Peyer's patch (tissue), 4 donors: ENCODE results near the gene CACNA2D2. TPM values are rescaled to one million over a fixed set of nuclear protein-coding genes. Genes with fewer than 3 reads are reported as not detected.

Experiments used
- DNase-seq, 3 donors: peaks; one replicate each; pipeline ENCODE4 v3.0.0-alpha.2; 2017 to 2019
- H3K27ac ChIP-seq, 4 donors: fragments of 200-600 bp; sonication (generic); one replicate each; pipeline ENCODE4 v1.5.1; 2016 to 2019
- H3K27me3 ChIP-seq, 2 donors: fragments of 200-600 bp; sonication (generic); one replicate each; pipeline ENCODE4 v1.5.1; 2019
- H3K36me3 ChIP-seq, 3 donors: fragments of 200-600 bp; sonication (generic); one replicate each; pipeline ENCODE4 v1.5.1; 2016 to 2019
- H3K4me1 ChIP-seq, 4 donors: fragments of 200-600 bp; sonication (generic); one replicate each; pipeline ENCODE4 v1.5.1; 2016 to 2019
- H3K4me3 ChIP-seq, 4 donors: fragments of 200-600 bp; sonication (generic); 1 replicate in 3 of 4; 2 replicates in 1 of 4; pipeline ENCODE4 v1.5.1; 2016 to 2019; ENCODE audit warnings: mild to moderate bottlenecking in 1 of 4
- H3K9me3 ChIP-seq, 4 donors: fragments of 200-600 bp; sonication (generic); one replicate each; pipeline ENCODE4 v1.5.1; 2016 to 2019; ENCODE audit warnings: mild to moderate bottlenecking in 1 of 4
- POLR2A ChIP-seq, 2 donors: fragments of 450-650 bp; IDR thresholded peaks; one replicate each; pipeline ENCODE4 v1.5.1; 2017; ENCODE audit warnings: antibody characterized with exemption in 2 of 2, mild to moderate bottlenecking in 2 of 2, moderate library complexity in 2 of 2
- small RNA-seq, 2 donors: library from RNA; depleted of rRNA; stranded (forward); fragments of <200 nt; gene quantifications; one replicate each; pipeline ENCODE3, GENCODE V24; 2016
- total RNA-seq, 4 donors: library from RNA; depleted of rRNA; stranded (reverse); fragments of >200 nt; gene quantifications; one replicate each; pipeline ENCODE4 v1.1.0, GENCODE V29; 2016
- TF ChIP-seq, protein P1 (sequence below), 6 experiments: fragments of 450-650 bp in 4 of 6; fragments of 200-600 bp in 2 of 6; sonication (generic) in 1 of 6; IDR thresholded peaks; one replicate each; pipeline ENCODE4 v1.5.1; 2017 to 2019; ENCODE audit warnings: antibody characterized with exemption in 6 of 6, mild to moderate bottlenecking in 3 of 6, moderate library complexity in 1 of 6

CACNA2D2 gene
- total RNA-seq, 4 donors from 2014 or later = 0.88 to 5.8 (median 1.2) TPM

DNA sequence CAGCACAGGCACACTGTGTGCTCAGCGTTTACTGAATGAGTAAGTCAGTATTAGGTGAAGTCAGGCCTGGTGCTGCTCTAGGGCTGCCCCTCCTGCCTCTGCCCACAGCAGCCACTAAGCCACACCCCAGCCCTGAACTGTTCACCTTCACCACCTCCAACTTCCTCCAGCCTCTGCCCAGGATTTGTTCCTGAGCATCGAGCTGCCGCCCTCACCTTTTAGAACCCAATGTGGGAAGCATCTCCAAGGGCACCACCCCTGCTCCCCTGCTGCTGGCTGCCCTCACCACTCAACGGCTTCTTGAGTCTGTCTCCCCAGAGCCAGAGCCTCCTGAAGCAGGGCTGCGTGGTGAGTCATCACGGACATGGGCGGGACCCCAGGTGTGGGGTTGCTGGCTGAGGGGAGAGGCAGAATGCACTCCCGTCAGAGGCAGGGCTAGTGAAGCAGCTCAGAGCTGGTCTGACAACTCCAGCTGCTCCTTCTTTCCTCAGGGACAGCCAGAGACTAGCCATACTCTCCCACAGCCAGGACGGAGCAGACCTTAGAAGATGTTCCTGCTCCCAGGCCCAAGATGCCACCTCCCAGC lies 186.7 kb downstream of the CACNA2D2 start:
- H3K4me3 ChIP-seq = peak overlapping the region in 1 of 4 donors; percentile 14
- H3K36me3 ChIP-seq = peaks cover 0 to 11% (median 0%) of the 10 kb centered on the region in 3 donors
- peak overlapping the region; percentile 52 to 93 (median 74) for H3K27ac ChIP-seq
- TF ChIP-seq POLR2A (IDR thresholded peaks at IDR 0.05) = peak; percentile 52 to 66
- TF ChIP-seq, protein P1, sequence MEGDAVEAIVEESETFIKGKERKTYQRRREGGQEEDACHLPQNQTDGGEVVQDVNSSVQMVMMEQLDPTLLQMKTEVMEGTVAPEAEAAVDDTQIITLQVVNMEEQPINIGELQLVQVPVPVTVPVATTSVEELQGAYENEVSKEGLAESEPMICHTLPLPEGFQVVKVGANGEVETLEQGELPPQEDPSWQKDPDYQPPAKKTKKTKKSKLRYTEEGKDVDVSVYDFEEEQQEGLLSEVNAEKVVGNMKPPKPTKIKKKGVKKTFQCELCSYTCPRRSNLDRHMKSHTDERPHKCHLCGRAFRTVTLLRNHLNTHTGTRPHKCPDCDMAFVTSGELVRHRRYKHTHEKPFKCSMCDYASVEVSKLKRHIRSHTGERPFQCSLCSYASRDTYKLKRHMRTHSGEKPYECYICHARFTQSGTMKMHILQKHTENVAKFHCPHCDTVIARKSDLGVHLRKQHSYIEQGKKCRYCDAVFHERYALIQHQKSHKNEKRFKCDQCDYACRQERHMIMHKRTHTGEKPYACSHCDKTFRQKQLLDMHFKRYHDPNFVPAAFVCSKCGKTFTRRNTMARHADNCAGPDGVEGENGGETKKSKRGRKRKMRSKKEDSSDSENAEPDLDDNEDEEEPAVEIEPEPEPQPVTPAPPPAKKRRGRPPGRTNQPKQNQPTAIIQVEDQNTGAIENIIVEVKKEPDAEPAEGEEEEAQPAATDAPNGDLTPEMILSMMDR (IDR thresholded peaks at IDR 0.05) = no peak
- DNase-seq = peak in 2 of 3 donors; percentile 90 to 92
- H3K9me3 ChIP-seq = no peaks in the 10 kb centered on the region
- H3K4me1 ChIP-seq = peaks cover 3 to 50% (median 17%) of the 10 kb centered on the region in 4 donors
- H3K27me3 ChIP-seq = no peaks in the 10 kb centered on the region

DNA sequence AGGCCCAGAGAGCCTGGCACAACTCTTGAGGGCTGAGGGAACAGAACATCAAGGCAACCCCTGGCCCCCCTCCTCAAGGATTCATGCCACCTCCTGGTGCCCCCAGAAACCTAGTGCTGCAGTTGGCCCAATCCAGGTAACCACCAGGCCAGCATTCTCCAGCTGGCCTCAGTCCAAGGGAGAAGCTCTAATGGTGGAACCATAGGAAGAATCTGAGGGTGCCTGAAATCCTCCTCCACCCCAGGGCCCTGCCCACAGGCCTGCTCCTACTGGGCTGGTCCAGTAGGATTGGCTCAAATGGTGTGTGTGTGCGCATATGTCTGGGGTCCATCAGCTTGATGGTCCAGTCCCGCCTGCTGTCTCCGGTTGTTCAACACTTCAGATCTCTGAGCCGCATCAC lies 188.6 kb downstream of the CACNA2D2 start:
- peaks cover 3 to 42% (median 11%) of the 10 kb centered on the region in 4 donors for H3K4me1 ChIP-seq
- no peak overlapping the region for H3K4me3 ChIP-seq
- H3K36me3 ChIP-seq = peaks cover 0 to 11% (median 0%) of the 10 kb centered on the region in 3 donors
- TF ChIP-seq, protein P1 (IDR thresholded peaks at IDR 0.05) = no peak
- TF ChIP-seq POLR2A (IDR thresholded peaks at IDR 0.05) = no peak
- H3K9me3 ChIP-seq = no peaks in the 10 kb centered on the region
- H3K27me3 ChIP-seq = no peaks in the 10 kb centered on the region
- DNase-seq = no peak
- H3K27ac ChIP-seq = peak overlapping the region in 1 of 4 donors; percentile 5

- Histone ChIP-seq H3K27me3 (no peaks in the 10 kb centered on the region), H3K27ac (no peak overlapping the region), H3K36me3 (peaks cover 0 to 11% (median 0%) of the 10 kb centered on the region in 3 donors), H3K4me3 (no peak overlapping the region), H3K9me3 (no peaks in the 10 kb centered on the region), H3K4me1 (peaks cover 3 to 38% (median 11%) of the 10 kb centered on the region in 4 donors)
- TF ChIP-seq, protein P1 (IDR thresholded peaks at IDR 0.05) = no peak
- no peak for TF ChIP-seq POLR2A (IDR thresholded peaks at IDR 0.05)
- DNase-seq = no peak
Measured at GRCh38 chr3:50314342-50314741, 189.1 kb downstream of the CACNA2D2 start.

Small RNA genes lying within 50 kb of the gene (small RNA-seq; reads per million reads assigned to genes)
- 0.06 reads per million in 2 donors for gene RNA5SP131

Other genes with a start within 250 kb of the CACNA2D2 start
- 100 to 1,000 TPM in 3 of 4 donors, 10 to 100 TPM in 1; 56.1 to 367 (median 267) TPM for gene SEMA3B, start 234.5 kb downstream of the CACNA2D2 start, total RNA-seq
- not detected for gene LSMEM2, start 224.5 kb downstream of the CACNA2D2 start, total RNA-seq
- gene IFRD2, start 211.2 kb downstream of the CACNA2D2 start, total RNA-seq = 100 to 1,000 TPM in 3 of 4 donors, 10 to 100 TPM in 1; 75.5 to 205 (median 140) TPM
- gene HYAL3, start 204.2 kb downstream of the CACNA2D2 start, total RNA-seq = 1 to 10 TPM; 3.0 to 6.6 (median 4.2) TPM
- gene NAA80, start 204.2 kb downstream of the CACNA2D2 start, total RNA-seq = 10 to 100 TPM in 3 of 4 donors, 1 to 10 TPM in 1; 3.2 to 14.0 (median 12.4) TPM
- gene HYAL1, start 200.1 kb downstream of the CACNA2D2 start, total RNA-seq = 1 to 10 TPM; 1.2 to 5.1 (median 4.6) TPM
- gene HYAL2, start 180.9 kb downstream of the CACNA2D2 start, total RNA-seq = 10 to 100 TPM; 18.2 to 63.1 (median 39.9) TPM
- 10 to 100 TPM in 3 of 4 donors, 1 to 10 TPM in 1; 5.8 to 19.8 (median 17.5) TPM for gene TUSC2, start 175.4 kb downstream of the CACNA2D2 start, total RNA-seq
- gene RASSF1, start 162.8 kb downstream of the CACNA2D2 start, total RNA-seq = 10 to 100 TPM; 27.6 to 80.0 (median 29.4) TPM
- under 1 TPM in 2 of 4 donors, not detected in 2; 0.27 to 0.38 TPM for gene ZMYND10, start 157.9 kb downstream of the CACNA2D2 start, total RNA-seq
- 10 to 100 TPM; 19.1 to 45.4 (median 28.3) TPM for gene NPRL2, start 152.9 kb downstream of the CACNA2D2 start, total RNA-seq
- gene CYB561D2, start 152.8 kb downstream of the CACNA2D2 start, total RNA-seq = 10 to 100 TPM; 22.3 to 69.5 (median 38.6) TPM
- 10 to 100 TPM; 14.0 to 75.5 (median 66.2) TPM for gene TMEM115, start 144.1 kb downstream of the CACNA2D2 start, total RNA-seq
- 10 to 100 TPM in 1 of 4 donors, 1 to 10 TPM in 2, not detected in 1; 1.1 to 26.4 (median 3.2) TPM for gene C3orf18, start 64.1 kb upstream of the CACNA2D2 start, total RNA-seq
- 10 to 100 TPM in 3 of 4 donors, 1 to 10 TPM in 1; 8.6 to 15.3 (median 12.5) TPM for gene HEMK1, start 65.9 kb upstream of the CACNA2D2 start, total RNA-seq
- gene CISH, start 108.1 kb upstream of the CACNA2D2 start, total RNA-seq = 10 to 100 TPM in 3 of 4 donors, 1 to 10 TPM in 1; 9.7 to 13.5 (median 10.9) TPM
- gene MAPKAPK3, start 113.5 kb upstream of the CACNA2D2 start, total RNA-seq = 10 to 100 TPM; 25.6 to 44.0 (median 30.0) TPM
- gene DOCK3, start 171.3 kb upstream of the CACNA2D2 start, total RNA-seq = under 1 TPM in 3 of 4 donors, not detected in 1; 0.28 to 0.83 (median 0.40) TPM